Mammary epithelial cell (primary cell): ENCODE results near the gene ZNF273.

Experiments
- EZH2 ChIP-seq: IDR thresholded peaks from 2 replicates; pipeline ENCODE4 v1.6.1; 2012; ENCODE audit warnings: low read length, inconsistent platforms, borderline replicate concordance
- TF ChIP-seq, protein P1 (sequence below), 2 donors: IDR thresholded peaks in 1 of 2; conservative IDR thresholded peaks in 1 of 2; 2 replicates each; pipeline ENCODE4 v1.5.1; 2011 to 2012; ENCODE audit warnings: inconsistent platforms in 2 of 2, low read length in 2 of 2, mild to moderate bottlenecking in 2 of 2, control low read depth in 1 of 2, low read depth in 1 of 2; ENCODE audit not compliant: insufficient read depth in 1 of 2; ENCODE audit errors: extremely low read depth in 1 of 2

DNA sequence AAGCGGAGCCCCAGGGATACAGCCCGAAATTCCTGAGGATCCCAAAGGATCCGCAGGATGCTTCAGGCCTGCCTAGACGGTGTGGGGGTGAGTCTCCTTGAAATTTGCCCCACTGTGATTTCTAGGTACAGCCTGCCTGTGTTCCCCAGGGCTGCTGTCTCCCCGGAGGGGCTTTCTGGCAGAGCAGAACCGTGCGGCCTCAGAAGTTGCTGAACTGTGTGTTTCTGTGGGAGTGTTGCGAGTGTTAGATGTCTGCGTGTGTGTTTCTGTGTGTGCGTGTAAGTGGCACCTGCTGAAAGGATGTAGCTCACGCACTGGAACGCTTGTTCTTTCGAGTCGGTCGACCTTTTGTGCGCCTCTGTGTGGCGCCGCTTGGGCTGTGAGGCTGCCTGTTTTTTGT lies 27.8 kb upstream of the ZNF273 start:
- TF ChIP-seq, protein P1, sequence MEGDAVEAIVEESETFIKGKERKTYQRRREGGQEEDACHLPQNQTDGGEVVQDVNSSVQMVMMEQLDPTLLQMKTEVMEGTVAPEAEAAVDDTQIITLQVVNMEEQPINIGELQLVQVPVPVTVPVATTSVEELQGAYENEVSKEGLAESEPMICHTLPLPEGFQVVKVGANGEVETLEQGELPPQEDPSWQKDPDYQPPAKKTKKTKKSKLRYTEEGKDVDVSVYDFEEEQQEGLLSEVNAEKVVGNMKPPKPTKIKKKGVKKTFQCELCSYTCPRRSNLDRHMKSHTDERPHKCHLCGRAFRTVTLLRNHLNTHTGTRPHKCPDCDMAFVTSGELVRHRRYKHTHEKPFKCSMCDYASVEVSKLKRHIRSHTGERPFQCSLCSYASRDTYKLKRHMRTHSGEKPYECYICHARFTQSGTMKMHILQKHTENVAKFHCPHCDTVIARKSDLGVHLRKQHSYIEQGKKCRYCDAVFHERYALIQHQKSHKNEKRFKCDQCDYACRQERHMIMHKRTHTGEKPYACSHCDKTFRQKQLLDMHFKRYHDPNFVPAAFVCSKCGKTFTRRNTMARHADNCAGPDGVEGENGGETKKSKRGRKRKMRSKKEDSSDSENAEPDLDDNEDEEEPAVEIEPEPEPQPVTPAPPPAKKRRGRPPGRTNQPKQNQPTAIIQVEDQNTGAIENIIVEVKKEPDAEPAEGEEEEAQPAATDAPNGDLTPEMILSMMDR (conservative IDR thresholded peaks at IDR 0.05 in 1 of 2, IDR thresholded peaks at IDR 0.05 in 1 of 2; ENCODE audit: extremely low read depth in 1 of 2, insufficient read depth in 1 of 2, low read depth in 1 of 2, low read length in 2 of 2): no peak
- no peak for TF ChIP-seq EZH2
